Stimulated activated CD8-positive, alpha-beta memory T cell treated with anti-CD3 and anti-CD28 coated beads, Interleukin-7, amount 100 ng/mL, for 48 hours (primary cell): Measurements from ENCODE around the gene CHD2.

Source experiments
- DNase-seq, 2 donors: peaks; one replicate each; pipeline ENCODE4 v3.0.0-alpha.2; 2020; ENCODE audit warnings: low read depth in 1 of 2; ENCODE audit errors: extremely low read depth in 1 of 2

CHD2 gene

GRCh38 chr15:93005133-93005532, 105.0 kb downstream of the CHD2 start:
- DNase-seq, result no peak

DNA sequence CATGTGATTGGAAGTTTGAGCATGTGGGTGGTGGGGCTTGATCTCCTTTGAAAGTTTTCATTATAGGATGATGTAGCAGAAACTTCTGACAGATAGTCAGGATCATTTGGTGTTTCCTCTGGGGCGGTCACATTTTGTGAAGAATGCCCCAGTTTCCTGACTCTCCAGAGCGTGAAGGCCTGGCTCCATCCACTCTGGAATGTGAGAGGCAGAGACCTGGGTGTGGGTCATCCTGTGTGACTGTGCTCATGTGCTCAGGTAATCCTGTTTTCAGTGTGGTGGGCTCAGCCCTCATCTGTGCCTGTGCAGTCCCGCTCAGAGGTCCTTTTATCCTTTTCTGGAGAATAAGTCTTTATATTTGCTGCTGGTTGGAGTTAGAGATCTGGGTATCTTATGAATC, 107.9 kb downstream of the CHD2 start:
- no peak for DNase-seq

- DNase-seq, result no peak
Observed at GRCh38 chr15:93012786-93013185, 112.7 kb downstream of the CHD2 start.

DNA sequence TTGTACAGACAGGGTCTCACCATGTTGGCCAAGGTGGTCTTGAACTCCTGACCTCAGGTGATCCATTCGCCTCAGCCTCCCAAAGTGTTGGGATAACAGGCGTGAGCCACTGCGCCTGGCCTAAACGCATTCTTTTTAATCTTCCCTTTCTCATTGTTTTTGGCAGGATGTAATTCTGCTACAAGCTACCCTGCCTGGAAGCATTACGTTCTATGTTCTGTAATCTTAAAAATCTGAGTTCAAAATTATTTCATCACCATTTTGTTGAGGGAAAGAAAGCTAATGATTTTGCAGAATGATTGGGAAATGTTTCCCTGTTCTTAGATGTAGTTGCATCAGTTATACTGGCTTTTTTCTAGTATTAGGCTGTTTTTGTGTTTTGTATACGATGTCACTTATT, 117.4 kb downstream of the CHD2 start:
- DNase-seq, result no peak

GRCh38 chr15:93018574-93018973, 118.5 kb downstream of the CHD2 start:
- DNase-seq, result no peak

GRCh38 chr15:93019090-93019489, 119.0 kb downstream of the CHD2 start:
- DNase-seq, result no peak

DNA sequence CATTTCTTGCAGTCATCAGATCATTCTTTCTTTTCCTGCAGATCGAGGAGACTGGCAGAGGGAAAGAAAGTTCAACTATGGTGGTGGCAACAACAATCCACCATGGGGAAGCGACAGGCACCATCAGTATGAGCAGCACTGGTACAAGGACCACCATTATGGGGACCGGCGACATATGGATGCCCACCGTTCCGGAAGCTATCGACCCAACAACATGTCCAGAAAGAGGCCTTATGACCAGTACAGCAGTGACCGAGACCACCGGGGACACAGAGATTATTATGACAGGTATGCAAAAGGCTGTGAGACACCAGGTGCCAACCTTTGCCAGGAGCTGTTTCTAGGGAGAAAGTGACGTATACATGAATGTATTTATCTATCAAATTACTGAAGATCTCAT, 119.8 kb downstream of the CHD2 start:
- DNase-seq, result no peak

DNA sequence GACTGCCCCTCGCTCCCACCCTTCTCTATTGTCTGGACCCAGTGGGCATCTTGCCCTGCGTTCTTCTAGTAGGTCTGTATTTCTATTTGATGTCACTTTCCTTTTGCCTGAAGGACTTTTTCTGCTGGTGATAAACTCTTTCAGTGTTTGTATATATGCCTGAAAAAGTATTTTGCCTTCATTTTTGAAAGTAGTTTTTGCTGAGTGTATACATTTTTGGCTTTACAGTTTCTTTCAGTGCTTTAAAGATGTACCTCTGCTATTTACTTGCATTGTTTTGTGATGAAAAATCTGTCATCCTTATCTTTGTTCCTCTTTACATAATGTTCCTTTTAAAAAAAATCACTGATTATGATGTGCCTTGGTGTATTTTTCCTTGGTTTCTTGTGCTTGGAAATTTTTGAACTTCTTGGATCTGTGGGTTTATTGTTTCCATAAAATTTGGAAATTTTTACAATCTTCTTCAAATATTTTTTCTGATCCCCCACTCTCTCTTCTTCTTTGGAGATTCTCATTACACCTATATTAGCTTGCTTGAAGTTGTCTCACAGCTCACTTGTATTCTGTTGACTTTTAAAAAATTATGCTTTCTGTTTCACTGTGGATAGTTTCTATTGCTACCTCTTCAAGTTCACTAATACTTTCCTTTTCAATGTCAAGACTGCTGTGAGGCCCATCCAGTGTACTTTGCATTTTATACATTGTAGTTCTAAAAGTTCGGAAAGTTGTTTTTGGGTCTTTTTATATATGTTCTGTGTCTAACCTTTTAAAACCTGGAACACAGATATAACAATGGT, 121.0 kb downstream of the CHD2 start:
- DNase-seq, result no peak

DNA sequence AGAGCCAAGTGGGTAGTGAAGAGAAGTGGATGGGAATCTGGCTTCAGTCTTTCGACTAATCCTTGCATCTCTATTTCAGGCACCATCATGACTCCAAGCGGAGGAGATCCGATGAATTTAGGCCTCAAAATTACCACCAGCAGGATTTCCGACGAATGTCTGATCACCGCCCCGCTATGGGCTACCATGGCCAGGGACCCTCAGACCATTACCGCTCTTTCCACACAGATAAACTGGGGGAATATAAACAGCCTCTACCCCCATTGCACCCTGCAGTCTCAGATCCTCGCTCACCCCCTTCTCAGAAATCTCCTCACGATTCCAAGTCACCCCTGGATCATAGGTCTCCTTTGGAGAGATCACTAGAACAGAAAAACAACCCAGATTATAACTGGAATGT, 124.2 kb downstream of the CHD2 start:
- DNase-seq, result no peak

GRCh38 chr15:93024716-93025624, 124.8 kb downstream of the CHD2 start:
- no peak for DNase-seq

DNA sequence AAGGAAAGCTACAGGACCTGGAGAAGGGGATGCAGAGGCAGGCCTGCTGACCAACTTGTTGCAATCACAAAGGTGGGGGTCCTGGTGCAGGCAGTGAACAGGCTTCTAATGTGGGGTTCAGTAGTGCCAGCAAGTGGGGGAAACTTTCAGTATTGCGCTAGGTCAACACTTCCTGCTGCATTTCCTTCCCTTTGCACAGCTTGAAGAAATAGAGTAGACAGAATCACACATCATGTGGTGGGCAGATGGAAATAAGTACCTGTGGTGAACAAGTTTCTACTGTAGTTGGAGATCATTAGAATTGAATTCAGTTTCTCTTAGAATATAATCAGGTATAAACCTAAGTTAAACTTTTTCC, 125.5 kb downstream of the CHD2 start:
- no peak for DNase-seq

- DNase-seq, result no peak
Observed at GRCh38 chr15:93026380-93026817, 126.3 kb downstream of the CHD2 start.

DNA sequence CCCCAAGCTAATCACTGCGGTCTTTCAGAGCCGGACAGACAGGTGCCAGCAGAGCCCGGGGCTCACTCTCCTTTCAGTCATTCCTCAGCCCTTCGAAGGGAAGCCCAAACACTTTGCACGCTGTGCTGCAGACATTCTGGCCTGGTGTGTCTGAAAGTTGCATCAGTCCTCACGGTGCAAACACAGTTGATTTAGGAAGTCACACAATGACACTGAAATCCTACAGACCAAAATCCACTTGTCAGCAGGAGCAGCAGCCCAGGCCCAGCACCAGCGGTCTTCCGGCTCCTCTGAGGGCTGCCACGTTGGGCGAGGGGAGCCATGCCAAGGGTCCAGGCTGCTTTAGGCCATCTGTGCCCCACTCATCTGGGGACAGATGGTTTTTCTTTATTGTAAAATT, 127.3 kb downstream of the CHD2 start:
- no peak for DNase-seq

DNA sequence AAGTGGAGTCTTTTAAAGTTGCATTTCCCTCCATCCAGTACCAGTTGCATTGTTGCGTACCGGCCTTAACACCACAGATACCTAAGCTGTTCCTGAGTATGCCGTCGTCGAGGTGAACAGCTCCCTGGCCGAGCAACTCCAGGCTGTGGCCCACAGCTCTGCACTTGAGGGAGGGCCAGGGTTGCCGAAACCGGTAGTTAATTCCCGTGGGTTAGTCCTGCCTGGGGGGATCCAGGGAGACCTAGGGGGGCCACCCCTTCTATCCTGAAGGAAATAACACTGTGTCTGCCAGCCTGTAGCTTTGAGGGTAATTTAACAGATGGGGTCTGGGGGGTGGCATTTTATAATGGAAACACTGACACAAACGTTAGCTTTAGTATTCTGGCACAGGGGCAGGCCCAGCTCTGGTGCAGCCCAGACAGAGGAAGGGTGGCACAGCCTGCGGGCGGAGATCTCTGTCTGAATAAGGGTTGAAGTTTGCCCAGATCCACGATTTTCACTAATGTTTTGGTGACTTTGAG, 128.0 kb downstream of the CHD2 start:
- no peak for DNase-seq

GRCh38 chr15:93028632-93029213, 128.6 kb downstream of the CHD2 start:
- no peak for DNase-seq

DNA sequence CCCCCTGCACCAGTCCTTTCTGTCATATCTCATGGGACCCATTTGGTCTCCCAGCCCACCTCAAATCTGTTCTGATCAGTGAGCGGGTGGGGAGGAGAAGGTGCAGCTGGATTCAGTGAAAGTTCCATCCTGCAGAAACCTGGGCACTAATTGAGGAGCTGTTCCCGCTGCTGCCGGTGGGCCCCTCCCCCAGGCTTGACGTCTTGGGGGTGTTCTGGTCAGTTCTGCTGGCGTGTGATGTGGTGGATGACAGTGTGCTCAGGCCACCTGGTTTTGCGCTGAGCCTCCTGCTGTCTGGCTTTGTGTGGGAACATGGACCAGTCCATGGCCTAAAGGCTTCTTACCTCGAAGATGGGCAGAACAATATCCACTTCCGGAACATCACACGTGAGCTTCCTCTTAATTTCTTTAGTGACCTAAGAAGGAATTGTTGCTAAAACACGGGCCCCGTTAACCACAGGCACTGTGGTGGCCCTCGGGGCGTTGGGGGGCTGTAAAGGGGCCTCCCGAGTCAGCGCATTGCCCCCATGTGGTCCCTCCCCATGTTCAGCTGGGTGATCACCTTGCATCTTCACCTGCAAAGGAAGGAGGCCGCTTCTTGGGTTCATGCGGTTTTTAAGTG, 129.2 kb downstream of the CHD2 start:
- no peak for DNase-seq

- no peak for DNase-seq
Observed at GRCh38 chr15:93029836-93030429, 129.8 kb downstream of the CHD2 start.

- DNase-seq, result peak; percentile 20 to 24
Observed at GRCh38 chr15:93030430-93031102, 130.4 kb downstream of the CHD2 start.

DNA sequence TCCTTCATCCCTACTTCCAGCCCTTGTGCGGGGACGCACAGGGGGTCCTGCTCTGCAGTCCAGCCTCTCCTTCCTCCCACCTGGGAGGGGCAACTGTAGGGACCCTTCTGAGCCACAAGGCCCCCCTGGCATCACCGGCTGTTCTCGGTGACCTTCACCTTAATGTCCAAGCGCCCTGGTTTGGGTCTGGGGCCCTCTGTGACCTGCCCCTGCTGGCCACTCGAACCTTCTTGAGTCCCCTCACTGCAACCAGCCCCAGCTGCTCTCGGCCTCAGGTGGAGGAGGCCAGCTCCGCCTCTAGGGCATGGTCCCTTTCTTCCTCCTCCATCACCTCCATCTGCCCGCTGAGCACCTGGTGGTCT, 131.0 kb downstream of the CHD2 start:
- DNase-seq, result no peak
